Neuronal stem cell (in vitro differentiated cells): ENCODE measurements around the gene POLR2A.

Experiments used
- DNase-seq: peaks from one replicate; pipeline ENCODE4 v3.0.0-alpha.2; 2013; ENCODE audit warnings: low spot score
- H2AFZ ChIP-seq: one replicate; pipeline ENCODE4 v1.6.1; 2013; ENCODE audit warnings: mild to moderate bottlenecking, low read length, inconsistent platforms
- H2AK5ac ChIP-seq: 2 replicates; pipeline ENCODE4 v1.6.1; 2013; ENCODE audit warnings: low read depth, mild to moderate bottlenecking, inconsistent platforms, low read length, moderate library complexity, mixed read lengths
- H2BK120ac ChIP-seq: 2 replicates; pipeline ENCODE4 v1.6.1; 2013; ENCODE audit warnings: low read depth, mild to moderate bottlenecking, inconsistent platforms, low read length, moderate library complexity, mixed read lengths
- H2BK12ac ChIP-seq: one replicate; pipeline ENCODE4 v1.6.1; 2013; ENCODE audit warnings: low read length, inconsistent platforms
- H2BK15ac ChIP-seq: 2 replicates; pipeline ENCODE4 v1.6.1; 2013; ENCODE audit warnings: mild to moderate bottlenecking, low read length, inconsistent platforms, mixed read lengths
- H2BK5ac ChIP-seq: one replicate; pipeline ENCODE4 v1.6.1; 2013; ENCODE audit warnings: inconsistent platforms, mild to moderate bottlenecking, low read length, moderate library complexity
- H3K14ac ChIP-seq: one replicate; pipeline ENCODE4 v1.6.1; 2013; ENCODE audit warnings: low read length, inconsistent platforms
- H3K18ac ChIP-seq: 2 replicates; pipeline ENCODE4 v1.6.1; 2013; ENCODE audit warnings: low read length, inconsistent platforms
- H3K23ac ChIP-seq: 2 replicates; pipeline ENCODE4 v1.6.1; 2013; ENCODE audit warnings: low read depth, mild to moderate bottlenecking, mixed read lengths, low read length, inconsistent platforms; ENCODE audit not compliant: poor library complexity
- H3K27ac ChIP-seq: replicated peaks from 3 replicates; pipeline ENCODE4 v1.5.1; 2013; ENCODE audit warnings: low read length, inconsistent platforms
- H3K27me3 ChIP-seq, 3 experiments: 2 replicates each; pipeline ENCODE4 v1.6.1; 2013; ENCODE audit warnings: low read length in 3 of 3, mild to moderate bottlenecking in 2 of 3, inconsistent platforms in 1 of 3, low read depth in 1 of 3, mixed read lengths in 1 of 3, moderate library complexity in 1 of 3; ENCODE audit not compliant: control insufficient read depth in 3 of 3, insufficient read depth in 3 of 3
- H3K36me3 ChIP-seq, 2 donors: replicated peaks in 1 of 2; 2 replicates each; pipeline ENCODE4 v1.6.1; 2013; ENCODE audit warnings: low read length in 2 of 2; ENCODE audit not compliant: control insufficient read depth in 2 of 2, insufficient read depth in 2 of 2
- H3K4ac ChIP-seq: 2 replicates; pipeline ENCODE4 v1.6.1; 2013; ENCODE audit warnings: inconsistent platforms, mild to moderate bottlenecking, low read length, moderate library complexity
- H3K4me1 ChIP-seq, 2 donors: 1 replicate in 1 of 2; 2 replicates in 1 of 2; pipeline ENCODE4 v1.6.1; 2013; ENCODE audit warnings: low read length in 2 of 2, low read depth in 1 of 2; ENCODE audit not compliant: control insufficient read depth in 2 of 2, insufficient read depth in 1 of 2
- H3K4me2 ChIP-seq: one replicate; pipeline ENCODE4 v1.6.1; 2013; ENCODE audit warnings: mild to moderate bottlenecking, low read length, inconsistent platforms; ENCODE audit not compliant: insufficient read depth, poor library complexity, severe bottlenecking
- H3K4me3 ChIP-seq, 2 donors: 2 replicates each; pipeline ENCODE4 v1.5.1; 2013; ENCODE audit warnings: low read length in 2 of 2, mild to moderate bottlenecking in 2 of 2, inconsistent platforms in 1 of 2, moderate library complexity in 1 of 2
- H3K79me1 ChIP-seq: one replicate; pipeline ENCODE4 v1.6.1; 2013; ENCODE audit warnings: low read depth, mild to moderate bottlenecking, inconsistent platforms, low read length, moderate library complexity
- H3K9ac ChIP-seq: one replicate; pipeline ENCODE4 v1.6.1; 2013; ENCODE audit warnings: mild to moderate bottlenecking, low read depth, low read length, inconsistent platforms; ENCODE audit not compliant: poor library complexity
- H3K9me3 ChIP-seq, 2 donors: replicated peaks in 1 of 2; 2 replicates each; pipeline versions ENCODE3 to v1.6.1; 2013; ENCODE audit warnings: low read length in 2 of 2, mild to moderate bottlenecking in 2 of 2, inconsistent platforms in 1 of 2, low read depth in 1 of 2, mixed read lengths in 1 of 2, moderate library complexity in 1 of 2; ENCODE audit not compliant: control insufficient read depth in 2 of 2, insufficient read depth in 1 of 2
- H4K8ac ChIP-seq: one replicate; pipeline ENCODE4 v1.6.1; 2013; ENCODE audit warnings: low read depth, mild to moderate bottlenecking, inconsistent platforms, low read length, moderate library complexity
- H4K91ac ChIP-seq: one replicate; pipeline ENCODE4 v1.6.1; 2013; ENCODE audit warnings: low read length, low read depth, mild to moderate bottlenecking, inconsistent platforms; ENCODE audit not compliant: poor library complexity
- WGBS, 2 donors: extraction: QIAGEN DNeasy Blood & Tissue Kit; methylation state at CpG; one replicate each; pipeline ENCODE4 v1.1.7; 2013; ENCODE audit warnings: missing lambda C conversion rate in 2 of 2, mixed read lengths in 1 of 2; ENCODE audit not compliant: insufficient read length in 2 of 2, insufficient replicate concordance in 1 of 2; ENCODE audit errors: extremely low coverage in 2 of 2; 5-methylcytosine and 5-hydroxymethylcytosine counted together

The POLR2A gene

DNA sequence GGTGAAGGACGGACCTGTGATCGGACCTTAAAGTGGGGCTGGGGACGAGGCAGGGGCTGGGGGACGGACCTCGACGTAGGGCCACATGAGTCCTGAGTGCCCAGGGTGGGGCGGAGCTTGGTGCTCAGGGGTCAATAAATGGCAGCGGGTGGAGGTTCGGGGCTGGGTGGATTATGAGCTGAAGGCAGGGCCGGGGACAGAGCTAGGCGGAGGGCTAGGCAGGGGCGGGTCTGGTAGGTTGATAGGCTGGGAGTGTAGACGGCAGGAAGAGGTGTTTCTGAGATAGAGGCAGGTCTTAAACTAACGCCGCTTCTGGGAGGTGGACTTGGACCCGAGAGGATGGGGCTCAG lies 38.6 kb upstream of the POLR2A start:
- no CpG with 5 or more reads among the region's 16 CpGs for WGBS, 2 donors
- H3K4me3 ChIP-seq, result peak overlapping the region; percentile 45 to 62

GRCh38 chr17:7448461-7448860 lies 35.7 kb upstream of the POLR2A start:
- Histone ChIP-seq H4K91ac (no peak overlapping the region), H2AK5ac (no peak overlapping the region), H3K36me3 (no peaks in the 10 kb centered on the region), H3K4me1 (peaks cover 6 to 13% of the 10 kb centered on the region in 2 donors), H3K9me3 (peaks cover 1 to 5% of the 10 kb centered on the region in 2 donors), H3K23ac (no peak overlapping the region), H3K4ac (no peak overlapping the region), H3K27me3 (peaks cover 0 to 12% (median 6%) of the 10 kb centered on the region in 3 experiments), H2AFZ (no peak overlapping the region), H2BK15ac (no peak overlapping the region), H3K27ac (no peak overlapping the region), H3K18ac (no peak overlapping the region), H3K4me2 (no peak overlapping the region), H2BK12ac (no peak overlapping the region), H2BK120ac (no peak overlapping the region), H2BK5ac (no peak overlapping the region), H3K79me1 (peaks cover 2% of the 10 kb centered on the region), H4K8ac (no peak overlapping the region), H3K14ac (no peak overlapping the region), H3K4me3 (no peak overlapping the region), H3K9ac (no peak overlapping the region)
- no CpG with 5 or more reads among the region's 7 CpGs for WGBS, 2 donors
- no peak for DNase-seq

More for the DNA sequence above, 38.6 kb upstream of the POLR2A start:
- Histone ChIP-seq H3K4me2 (peak overlapping the region; percentile 95), H2AK5ac (peak overlapping the region; percentile 23), H2BK5ac (no peak overlapping the region), H3K14ac (no peak overlapping the region), H3K79me1 (peaks cover 2% of the 10 kb centered on the region), H4K8ac (no peak overlapping the region), H2BK120ac (no peak overlapping the region), H3K27me3 (peaks cover 0 to 15% (median 6%) of the 10 kb centered on the region in 3 experiments), H3K23ac (peak overlapping the region; percentile 52), H2AFZ (peak overlapping the region; percentile 97), H2BK12ac (no peak overlapping the region), H2BK15ac (no peak overlapping the region), H3K36me3 (no peaks in the 10 kb centered on the region), H3K4ac (no peak overlapping the region), H3K18ac (peak overlapping the region; percentile 95), H4K91ac (no peak overlapping the region), H3K9ac (peak overlapping the region; percentile 71), H3K4me1 (peaks cover 11 to 22% of the 10 kb centered on the region in 2 donors), H3K27ac (peak overlapping the region; percentile 37), H3K9me3 (peaks cover 1 to 5% of the 10 kb centered on the region in 2 donors)
- DNase-seq, result peak; percentile 54

DNA sequence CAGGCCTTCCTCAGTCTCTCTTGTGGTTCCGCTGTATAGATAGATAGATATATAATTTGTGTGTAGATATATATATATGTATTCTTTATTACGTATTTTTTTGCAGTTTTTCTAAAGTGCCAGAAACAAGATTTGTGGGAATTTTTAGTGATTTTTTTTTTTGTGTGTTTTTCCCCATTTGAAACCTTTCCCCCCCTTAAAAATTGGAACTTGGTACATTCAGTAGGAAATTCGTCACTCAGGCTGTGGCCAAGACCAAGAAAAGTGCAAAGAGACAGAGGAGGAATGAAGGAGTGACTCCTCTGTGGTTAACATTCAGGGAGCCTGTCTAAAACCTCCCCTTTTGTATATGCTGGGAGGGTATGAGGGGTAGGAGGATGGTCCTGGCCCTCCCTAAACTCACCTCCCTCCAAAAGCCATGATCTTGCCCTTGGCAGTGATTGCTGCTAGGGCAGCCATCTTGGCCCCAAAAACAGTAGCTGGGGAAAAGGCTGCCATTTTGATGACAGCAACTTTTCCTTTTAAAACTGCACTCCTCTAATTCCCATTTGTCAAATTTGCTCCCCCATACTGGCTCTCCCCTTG lies 24.1 kb upstream of the POLR2A start:
- Histone ChIP-seq H2BK12ac (no peak overlapping the region), H3K27me3 (no peaks in the 10 kb centered on the region), H3K27ac (no peak overlapping the region), H2BK15ac (no peak overlapping the region), H2AFZ (no peak overlapping the region), H2BK5ac (no peak overlapping the region), H3K14ac (no peak overlapping the region), H3K18ac (no peak overlapping the region), H2AK5ac (no peak overlapping the region), H4K8ac (no peak overlapping the region), H3K36me3 (peaks cover 3 to 25% of the 10 kb centered on the region in 2 donors), H3K9me3 (peaks cover 0 to 4% of the 10 kb centered on the region in 2 donors), H3K4me2 (no peak overlapping the region), H4K91ac (no peak overlapping the region), H3K4ac (no peak overlapping the region), H3K9ac (no peak overlapping the region), H3K79me1 (peaks cover 5% of the 10 kb centered on the region), H3K23ac (no peak overlapping the region), H3K4me3 (no peak overlapping the region), H2BK120ac (no peak overlapping the region), H3K4me1 (peaks cover 0 to 10% of the 10 kb centered on the region in 2 donors)
- no CpG with 5 or more reads among the region's 3 CpGs for WGBS, 2 donors
- DNase-seq, result no peak

DNA sequence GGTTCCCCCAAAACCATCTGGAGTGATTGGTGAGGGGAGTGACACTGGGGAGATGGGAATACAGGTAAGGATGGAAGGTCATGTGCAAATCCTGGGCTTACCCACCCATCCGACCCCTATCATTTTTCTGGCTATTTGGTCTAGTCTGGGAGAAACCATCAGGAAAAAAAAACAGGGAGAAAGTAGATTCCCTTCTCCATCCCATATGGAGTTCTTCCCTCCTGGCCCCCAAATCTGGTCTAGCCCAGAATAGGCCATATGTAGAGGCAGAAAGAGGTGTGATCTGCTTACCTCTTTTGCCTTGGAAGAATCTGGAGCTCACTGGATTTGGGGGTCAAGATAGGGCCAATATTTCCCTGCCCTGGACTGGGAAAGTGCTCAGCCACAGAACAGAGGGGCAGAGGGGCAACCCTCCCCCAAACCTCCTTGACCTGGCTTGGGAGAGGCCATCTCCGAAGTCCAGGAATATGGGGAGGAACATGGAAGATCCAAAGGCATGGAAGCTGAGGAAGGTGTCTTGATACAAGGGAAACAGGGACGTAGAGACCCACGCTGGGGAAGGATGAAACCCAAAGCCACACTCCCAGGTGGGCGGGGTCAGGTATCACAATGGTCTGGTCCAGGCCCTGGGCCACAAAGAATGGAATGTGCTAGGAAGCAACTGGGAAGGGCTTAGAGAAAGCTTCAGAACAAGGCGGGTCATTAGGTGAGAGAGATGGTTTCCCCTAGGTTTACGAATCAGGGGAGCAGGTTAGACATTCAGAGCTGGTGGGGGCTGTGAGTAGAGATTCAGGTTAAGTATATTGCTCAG lies 23.1 kb upstream of the POLR2A start:
- Histone ChIP-seq H3K27ac (peak overlapping the region; percentile 12), H4K8ac (no peak overlapping the region), H2BK12ac (no peak overlapping the region), H2BK15ac (no peak overlapping the region), H2AK5ac (peak overlapping the region; percentile 98), H3K9me3 (peaks cover 0 to 4% of the 10 kb centered on the region in 2 donors), H3K14ac (no peak overlapping the region), H4K91ac (no peak overlapping the region), H2BK120ac (no peak overlapping the region), H3K79me1 (peaks cover 5% of the 10 kb centered on the region), H3K27me3 (no peaks in the 10 kb centered on the region), H2BK5ac (peak overlapping the region; percentile 62), H3K4me2 (no peak overlapping the region), H3K18ac (peak overlapping the region; percentile 49), H3K4me3 (no peak overlapping the region), H3K4me1 (peaks cover 0 to 10% of the 10 kb centered on the region in 2 donors), H3K36me3 (peaks cover 3 to 30% of the 10 kb centered on the region in 2 donors), H3K9ac (no peak overlapping the region), H2AFZ (no peak overlapping the region), H3K23ac (no peak overlapping the region), H3K4ac (no peak overlapping the region)
- no peak for DNase-seq
- WGBS, 2 donors, result no CpG with 5 or more reads among the region's 7 CpGs
